GM23338 (cell line): ENCODE data around the gene TMPRSS3. TPM values are rescaled to one million over a fixed set of nuclear protein-coding genes. Genes with fewer than 3 reads are reported as not detected.

Source experiments
- ATAC-seq: fragments of 200-7000 bp; cut with Tn5 transposase; 3 replicates; pipeline ENCODE4 v1.9.1; 2020
- DNase-seq: peaks from one replicate; pipeline ENCODE4 v3.0.0-alpha.2; 2015; ENCODE audit warnings: low spot score
- H2AFZ ChIP-seq: fragments of 200-600 bp; sonication (generic); 2 replicates; pipeline ENCODE4 v1.8.0; 2016; ENCODE audit warnings: antibody characterized with exemption, mild to moderate bottlenecking, moderate library complexity
- H3F3A ChIP-seq: fragments of 200-600 bp; sonication (generic); replicated peaks from 2 replicates; pipeline ENCODE4 v1.8.0; 2017; ENCODE audit warnings: antibody characterized with exemption, mixed run types, low read depth
- H3K27ac ChIP-seq: fragments of 200-600 bp; sonication (generic); 2 replicates; pipeline ENCODE4 v1.6.1; 2016; ENCODE audit warnings: low read depth
- H3K27me3 ChIP-seq: fragments of 200-600 bp; sonication (generic); 2 replicates; pipeline ENCODE4 v1.8.0; 2016; ENCODE audit warnings: mild to moderate bottlenecking, mixed run types, moderate library complexity; ENCODE audit not compliant: insufficient read depth
- H3K36me3 ChIP-seq: fragments of 200-600 bp; sonication (generic); 2 replicates; pipeline ENCODE4 v1.8.0; 2016; ENCODE audit warnings: mild to moderate bottlenecking; ENCODE audit not compliant: insufficient read depth
- H3K4me1 ChIP-seq: fragments of 200-600 bp; sonication (generic); 2 replicates; pipeline ENCODE4 v1.8.0; 2016; ENCODE audit warnings: mild to moderate bottlenecking, moderate library complexity; ENCODE audit not compliant: insufficient read depth
- H3K4me2 ChIP-seq: fragments of 200-600 bp; sonication (generic); 2 replicates; pipeline ENCODE4 v1.7.1; 2017; ENCODE audit warnings: mixed run types
- H3K4me3 ChIP-seq: fragments of 200-600 bp; sonication (generic); 2 replicates; pipeline ENCODE4 v1.6.1; 2016; ENCODE audit warnings: mixed run types
- H3K79me2 ChIP-seq: fragments of 200-600 bp; sonication (generic); replicated peaks from 2 replicates; pipeline ENCODE4 v1.8.0; 2017; ENCODE audit warnings: mild to moderate bottlenecking; ENCODE audit not compliant: insufficient read depth
- H3K9me2 ChIP-seq: fragments of 200-600 bp; sonication (generic); 2 replicates; pipeline ENCODE4 v1.8.0; 2017; ENCODE audit not compliant: insufficient read depth
- H4K20me1 ChIP-seq: fragments of 200-600 bp; sonication (generic); replicated peaks from 2 replicates; pipeline ENCODE4 v1.8.0; 2017; ENCODE audit warnings: mild to moderate bottlenecking; ENCODE audit not compliant: insufficient read depth
- H3K27ac Mint-ChIP-seq: 2 replicates; pipeline ENCODE4 v1.8.0; 2020; ENCODE audit warnings: inconsistent platforms, mild to moderate bottlenecking, moderate library complexity, mixed read lengths
- H3K27me3 Mint-ChIP-seq: 3 replicates; pipeline ENCODE4 v1.8.0; 2022; ENCODE audit warnings: low read depth, mild to moderate bottlenecking, moderate library complexity, mixed read lengths, inconsistent platforms; ENCODE audit not compliant: insufficient read depth, poor library complexity
- H3K36me3 Mint-ChIP-seq: 3 replicates; pipeline ENCODE4 v1.8.0; 2021; ENCODE audit warnings: low read depth, mild to moderate bottlenecking, inconsistent platforms, moderate library complexity, mixed read lengths
- H3K4me1 Mint-ChIP-seq: 3 replicates; pipeline ENCODE4 v1.8.0; 2020; ENCODE audit warnings: mild to moderate bottlenecking, inconsistent platforms, mixed read lengths
- H3K4me3 Mint-ChIP-seq: 3 replicates; pipeline ENCODE4 v1.8.0; 2021; ENCODE audit warnings: moderate library complexity, mild to moderate bottlenecking, inconsistent platforms, mixed read lengths
- H3K9me3 Mint-ChIP-seq: 3 replicates; pipeline ENCODE4 v1.8.0; 2020; ENCODE audit warnings: moderate library complexity, mild to moderate bottlenecking, inconsistent platforms, mixed read lengths
- CREB1 ChIP-seq: fragments of 250-450 bp; sonication (Bioruptor Pico); IDR thresholded peaks from 2 replicates; pipeline ENCODE4 v1.5.0; 2020; ENCODE audit warnings: low read depth, mild to moderate bottlenecking, moderate library complexity
- CTCF ChIP-seq, 2 experiments: fragments of 200-600 bp in 1 of 2; sonication (generic) in 1 of 2; conservative IDR thresholded peaks; 2 replicates each; pipeline versions ENCODE4 v1.5.1 to v1.6.1; 2016 to 2017; ENCODE audit warnings: antibody characterized with exemption in 2 of 2, low read depth in 2 of 2, mild to moderate bottlenecking in 2 of 2, moderate library complexity in 1 of 2
- EZH2 ChIP-seq: fragments of 200-600 bp; sonication (generic); IDR thresholded peaks from one replicate; pipeline ENCODE4 v1.8.0; 2017; ENCODE audit warnings: antibody characterized with exemption, mild to moderate bottlenecking, low read depth; ENCODE audit not compliant: unreplicated experiment
- EZH2phosphoT487 ChIP-seq: fragments of 200-600 bp; sonication (generic); IDR thresholded peaks from one replicate; pipeline ENCODE4 v1.8.1; 2018; ENCODE audit warnings: antibody characterized with exemption; ENCODE audit not compliant: unreplicated experiment
- JUNB ChIP-seq: IDR thresholded peaks from one replicate; pipeline ENCODE4 v1.6.1; 2016; ENCODE audit warnings: antibody characterized with exemption; ENCODE audit not compliant: unreplicated experiment
- POLR2AphosphoS5 ChIP-seq: IDR thresholded peaks from 2 replicates; pipeline ENCODE4 v1.6.1; 2016; ENCODE audit warnings: antibody characterized with exemption, low read depth
- STAT1 ChIP-seq: IDR thresholded peaks from one replicate; pipeline ENCODE4 v1.6.1; 2016; ENCODE audit warnings: antibody characterized with exemption; ENCODE audit not compliant: unreplicated experiment
- ZNF114 ChIP-seq: fragments of 250-450 bp; sonication (Bioruptor Pico); IDR thresholded peaks from 2 replicates; pipeline ENCODE4 v1.5.0; 2020; ENCODE audit warnings: mild to moderate bottlenecking, moderate library complexity
- ZNF331 ChIP-seq: fragments of 250-450 bp; sonication (Bioruptor Pico); IDR thresholded peaks from 2 replicates; pipeline ENCODE4 v1.5.0; 2020; ENCODE audit warnings: low read depth, mild to moderate bottlenecking, moderate library complexity
- ZNF462 ChIP-seq: fragments of 250-450 bp; sonication (Bioruptor Pico); IDR thresholded peaks from 2 replicates; pipeline ENCODE4 v1.5.0; 2020; ENCODE audit warnings: mild to moderate bottlenecking, moderate library complexity
- polyA plus RNA-seq: library from polyadenylated mRNA; unstranded; fragments of >200 nt; fragmentation: Nextera tagmentation; extraction: Ambion mirVana; gene quantifications from 2 replicates; pipeline ENCODE4 v1.2.1, GENCODE V29; 2016
- total RNA-seq: library from RNA; depleted of rRNA; stranded (reverse); fragments of >200 nt; shearing (Covaris generic); gene quantifications from 2 replicates; pipeline ENCODE4 v1.2.3, GENCODE V29; 2014
- TF ChIP-seq, protein P1 (sequence below): IDR thresholded peaks from 2 replicates; pipeline ENCODE4 v1.6.1; 2016; ENCODE audit warnings: antibody characterized with exemption

Gene TMPRSS3
- total and polyA plus RNA-seq, 2 experiments from 2014 or later, result 0.17 TPM; not detected in 1

GRCh38 chr21:42379426-42380215 lies 16.2 kb downstream of the TMPRSS3 start:
- no peaks in the 10 kb centered on the region for H3F3A ChIP-seq
- peaks cover 18% of the 10 kb centered on the region for H3K9me3 Mint-ChIP-seq
- H4K20me1 ChIP-seq, result no peaks in the 10 kb centered on the region
- H3K27me3 Mint-ChIP-seq, result peaks cover 4% of the 10 kb centered on the region
- no peak overlapping the region for H2AFZ ChIP-seq
- H3K27ac ChIP-seq, result no peak overlapping the region
- TF ChIP-seq STAT1 (no peak), CTCF (conservative IDR thresholded peaks at IDR 0.05; ENCODE audit: low read depth in 2 of 2) (no peak), ZNF331 (CRISPR knock-in tag) (no peak), POLR2AphosphoS5 (no peak), JUNB (no peak), EZH2phosphoT487 (no peak), CREB1 (CRISPR knock-in tag) (no peak), EZH2 (no peak), ZNF462 (CRISPR knock-in tag) (no peak), ZNF114 (CRISPR knock-in tag) (no peak)
- TF ChIP-seq, protein P1, sequence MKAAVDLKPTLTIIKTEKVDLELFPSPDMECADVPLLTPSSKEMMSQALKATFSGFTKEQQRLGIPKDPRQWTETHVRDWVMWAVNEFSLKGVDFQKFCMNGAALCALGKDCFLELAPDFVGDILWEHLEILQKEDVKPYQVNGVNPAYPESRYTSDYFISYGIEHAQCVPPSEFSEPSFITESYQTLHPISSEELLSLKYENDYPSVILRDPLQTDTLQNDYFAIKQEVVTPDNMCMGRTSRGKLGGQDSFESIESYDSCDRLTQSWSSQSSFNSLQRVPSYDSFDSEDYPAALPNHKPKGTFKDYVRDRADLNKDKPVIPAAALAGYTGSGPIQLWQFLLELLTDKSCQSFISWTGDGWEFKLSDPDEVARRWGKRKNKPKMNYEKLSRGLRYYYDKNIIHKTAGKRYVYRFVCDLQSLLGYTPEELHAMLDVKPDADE, result no peak
- H3K27ac Mint-ChIP-seq, result no peak overlapping the region
- H3K4me3 ChIP-seq, result no peak overlapping the region
- H3K4me1 Mint-ChIP-seq, result no peaks in the 10 kb centered on the region
- no peak for ATAC-seq
- H3K36me3 Mint-ChIP-seq, result peaks cover 6% of the 10 kb centered on the region
- H3K27me3 ChIP-seq, result no peaks in the 10 kb centered on the region
- H3K36me3 ChIP-seq, result no peaks in the 10 kb centered on the region
- H3K4me1 ChIP-seq, result no peaks in the 10 kb centered on the region
- H3K79me2 ChIP-seq, result no peaks in the 10 kb centered on the region
- H3K4me2 ChIP-seq, result no peak overlapping the region
- no peak overlapping the region for H3K4me3 Mint-ChIP-seq
- no peak for DNase-seq
- H3K9me2 ChIP-seq, result no peaks in the 10 kb centered on the region
